H1 (cell line): ENCODE results near the gene RNF208. TPM values are rescaled to one million over a fixed set of nuclear protein-coding genes. Genes with fewer than 3 reads are reported as not detected.

Experiments used
- CTCF ChIA-PET: fragments of 300-600 bp; sonication (Branson Sonifier 250); formaldehyde crosslinking; loops from one replicate; lab custom pipeline; 2021; ENCODE audit not compliant: partially characterized antibody; lab: Charles Lee
- POLR2A ChIA-PET: fragments of 300-600 bp; sonication (Branson Sonifier 250); formaldehyde crosslinking; loops from one replicate; lab custom pipeline; 2021; ENCODE audit warnings: inconsistent platforms; ENCODE audit not compliant: partially characterized antibody; lab: Charles Lee
- DNase-seq, 2 experiments: peaks; one replicate each; pipeline versions ENCODE4 v3.0.0 to v3.0.0-alpha.2; 2010 to 2022; ENCODE audit warnings: low spot score in 2 of 2, low read depth in 1 of 2, mixed read lengths in 1 of 2
- FAIRE-seq: peaks from 2 replicates; lab custom pipeline; 2011; peaks lifted over from hg19 to GRCh38; lab: Jason Lieb, UNC
- H2AFZ ChIP-seq: 2 replicates; pipeline ENCODE4 v1.8.1; 2012; ENCODE audit warnings: low read length, inconsistent platforms
- H2AK5ac ChIP-seq: 2 replicates; pipeline ENCODE4 v1.6.1; 2013; ENCODE audit warnings: low read depth, low read length
- H2BK120ac ChIP-seq: replicated peaks from 2 replicates; pipeline ENCODE3; 2013; ENCODE audit warnings: low read depth, low read length, inconsistent platforms
- H2BK12ac ChIP-seq: 2 replicates; pipeline ENCODE4 v1.6.1; 2013; ENCODE audit warnings: low read depth, low read length
- H2BK15ac ChIP-seq: 2 replicates; pipeline ENCODE4 v1.6.1; 2013; ENCODE audit warnings: low read length
- H2BK20ac ChIP-seq: 2 replicates; pipeline ENCODE4 v1.6.1; 2013; ENCODE audit warnings: low read length
- H2BK5ac ChIP-seq: 2 replicates; pipeline ENCODE4 v1.6.1; 2013; ENCODE audit warnings: low read depth, low read length
- H3K14ac ChIP-seq: 2 replicates; pipeline ENCODE4 v1.6.1; 2013; ENCODE audit warnings: inconsistent platforms; ENCODE audit not compliant: insufficient read length
- H3K18ac ChIP-seq: 2 replicates; pipeline ENCODE4 v1.6.1; 2013; ENCODE audit warnings: low read length; ENCODE audit errors: extremely low read depth
- H3K23ac ChIP-seq: 2 replicates; pipeline ENCODE4 v1.6.1; 2013; ENCODE audit warnings: inconsistent platforms; ENCODE audit not compliant: insufficient read length
- H3K23me2 ChIP-seq: 2 replicates; pipeline ENCODE4 v1.6.1; 2013; ENCODE audit warnings: low read depth, low read length
- H3K27ac ChIP-seq: 2 replicates; pipeline ENCODE4 v1.6.1; 2011; ENCODE audit warnings: low read depth, low read length, inconsistent platforms
- H3K27me3 ChIP-seq, 4 experiments: replicated peaks in 1 of 4; 1 replicate in 1 of 4; 2 replicates in 3 of 4; pipeline versions ENCODE4 v1.6.1 to v1.8.1; 2011 to 2013; ENCODE audit warnings: low read length in 3 of 4, mild to moderate bottlenecking in 3 of 4, inconsistent platforms in 2 of 4, mixed read lengths in 2 of 4, moderate library complexity in 1 of 4; ENCODE audit not compliant: control insufficient read depth in 3 of 4, insufficient read depth in 3 of 4; ENCODE audit errors: extremely low read depth in 1 of 4
- H3K36me3 ChIP-seq, 4 experiments: 2 replicates each; pipeline versions ENCODE4 v1.6.1 to v1.8.1; 2011 to 2013; ENCODE audit warnings: mild to moderate bottlenecking in 4 of 4, low read length in 3 of 4, moderate library complexity in 2 of 4, control low read depth in 1 of 4, inconsistent platforms in 1 of 4; ENCODE audit not compliant: insufficient read depth in 4 of 4, control insufficient read depth in 2 of 4
- H3K4ac ChIP-seq: replicated peaks from 2 replicates; pipeline ENCODE3; 2013; ENCODE audit warnings: low read length, low read depth, mixed read lengths, inconsistent platforms; ENCODE audit not compliant: insufficient read length
- H3K4me1 ChIP-seq, 4 experiments: replicated peaks in 1 of 4; 1 replicate in 1 of 4; 2 replicates in 3 of 4; pipeline versions ENCODE4 v1.6.1 to v1.8.1; 2011 to 2013; ENCODE audit warnings: low read length in 3 of 4, inconsistent platforms in 2 of 4, mixed read lengths in 1 of 4; ENCODE audit not compliant: insufficient read depth in 4 of 4, control insufficient read depth in 3 of 4
- H3K4me2 ChIP-seq, 2 experiments: 2 replicates each; pipeline versions ENCODE4 v1.6.1 to v1.8.1; 2011 to 2013; ENCODE audit warnings: low read depth in 2 of 2, low read length in 2 of 2, control low read depth in 1 of 2, inconsistent platforms in 1 of 2, mild to moderate bottlenecking in 1 of 2; ENCODE audit not compliant: insufficient read depth in 1 of 2
- H3K4me3 ChIP-seq, 4 experiments: fragments of 200-600, 300-600 bp in 1 of 4; sonication (generic), shearing (Covaris generic), sonication (Bioruptor Twin) in 1 of 4; 2 replicates each; pipeline versions ENCODE4 v1.5.1 to v1.8.1; 2011 to 2016; ENCODE audit warnings: low read length in 4 of 4, low read depth in 3 of 4, control low read depth in 2 of 4, inconsistent platforms in 2 of 4, mild to moderate bottlenecking in 2 of 4, mixed read lengths in 1 of 4, moderate library complexity in 1 of 4; ENCODE audit not compliant: insufficient read depth in 2 of 4; ENCODE audit errors: extremely low read depth in 1 of 4
- H3K56ac ChIP-seq: replicated peaks from 2 replicates; pipeline ENCODE3; 2013; ENCODE audit warnings: low read depth, mild to moderate bottlenecking, mixed read lengths, low read length, inconsistent platforms; ENCODE audit not compliant: insufficient read length
- H3K79me1 ChIP-seq: 2 replicates; pipeline ENCODE4 v1.6.1; 2013; ENCODE audit warnings: low read depth, low read length, control low read depth
- H3K79me2 ChIP-seq, 2 experiments: 2 replicates each; pipeline versions ENCODE4 v1.6.1 to v1.8.1; 2012 to 2013; ENCODE audit warnings: low read length in 2 of 2, mild to moderate bottlenecking in 2 of 2, inconsistent platforms in 1 of 2; ENCODE audit not compliant: insufficient read depth in 2 of 2, control insufficient read depth in 1 of 2
- H3K9ac ChIP-seq, 4 experiments: replicated peaks in 1 of 4; 1 replicate in 1 of 4; 2 replicates in 3 of 4; pipeline versions ENCODE4 v1.6.1 to v1.8.1; 2011 to 2013; ENCODE audit warnings: low read depth in 3 of 4, low read length in 3 of 4, control low read depth in 2 of 4, mild to moderate bottlenecking in 2 of 4, moderate library complexity in 2 of 4, inconsistent platforms in 1 of 4; ENCODE audit errors: extremely low read depth in 1 of 4
- H3K9me3 ChIP-seq, 2 experiments: 2 replicates each; pipeline versions ENCODE4 v1.6.1 to v1.8.1; 2012 to 2013; ENCODE audit warnings: mild to moderate bottlenecking in 2 of 2, moderate library complexity in 2 of 2, control low read depth in 1 of 2, inconsistent platforms in 1 of 2, low read depth in 1 of 2, low read length in 1 of 2, mixed read lengths in 1 of 2; ENCODE audit not compliant: insufficient read depth in 2 of 2
- H4K20me1 ChIP-seq, 2 experiments: replicated peaks in 1 of 2; 2 replicates each; pipeline versions ENCODE3 to v1.8.1; 2011 to 2013; ENCODE audit warnings: inconsistent platforms in 2 of 2, low read length in 2 of 2, mild to moderate bottlenecking in 1 of 2; ENCODE audit not compliant: insufficient read depth in 2 of 2, control insufficient read depth in 1 of 2
- H4K5ac ChIP-seq: 2 replicates; pipeline ENCODE4 v1.6.1; 2013; ENCODE audit warnings: low read length, low read depth, mixed read lengths, inconsistent platforms; ENCODE audit not compliant: insufficient read length
- H4K8ac ChIP-seq: 2 replicates; pipeline ENCODE4 v1.8.0; 2013; ENCODE audit warnings: mild to moderate bottlenecking, moderate library complexity, low read length, inconsistent platforms; ENCODE audit not compliant: insufficient read depth; ENCODE audit errors: extremely low read depth
- H4K91ac ChIP-seq: replicated peaks from 2 replicates; pipeline ENCODE3; 2013; ENCODE audit warnings: low read length, mixed read lengths, inconsistent platforms; ENCODE audit not compliant: insufficient read length
- EGR1 ChIP-seq: IDR thresholded peaks from 2 replicates; pipeline ENCODE4 v1.6.1; 2011; ENCODE audit warnings: low read depth, low read length, borderline replicate concordance
- JUND ChIP-seq: IDR thresholded peaks from 2 replicates; pipeline ENCODE4 v1.6.1; 2011; ENCODE audit warnings: mild to moderate bottlenecking, improper control_type of control experiment, low read length
- RXRA ChIP-seq: IDR thresholded peaks from 2 replicates; pipeline ENCODE4 v1.6.1; 2011; ENCODE audit warnings: low read depth, mild to moderate bottlenecking, low read length, moderate library complexity; ENCODE audit not compliant: insufficient read depth
- SP1 ChIP-seq: IDR thresholded peaks from 2 replicates; pipeline ENCODE4 v1.6.1; 2011; ENCODE audit warnings: low read depth, low read length
- SRF ChIP-seq: IDR thresholded peaks from 2 replicates; pipeline ENCODE4 v1.6.1; 2011; ENCODE audit warnings: mild to moderate bottlenecking, low read depth, low read length, moderate library complexity
- SUZ12 ChIP-seq: fragments of 200-600 bp; sonication (generic); IDR thresholded peaks from 2 replicates; pipeline ENCODE4 v1.6.1; 2012; ENCODE audit warnings: mild to moderate bottlenecking, inconsistent platforms, low read length, moderate library complexity, mixed read lengths
- TEAD4 ChIP-seq: IDR thresholded peaks from 2 replicates; pipeline ENCODE4 v1.6.1; 2012; ENCODE audit warnings: low read depth, low read length, inconsistent platforms, mixed read lengths
- WGBS, 2 experiments: shearing (Covaris generic) in 1 of 2; methylation state at CpG; one replicate each; pipeline versions ENCODE4 v1.1.6 to v1.1.7; 2013 to 2015; ENCODE audit warnings: low lambda C conversion rate in 2 of 2, mixed read lengths in 2 of 2, inconsistent platforms in 1 of 2, low coverage in 1 of 2, missing lambda C conversion rate in 1 of 2; ENCODE audit not compliant: insufficient replicate concordance in 2 of 2, insufficient coverage in 1 of 2, insufficient read length in 1 of 2; ENCODE audit errors: extremely low coverage in 1 of 2, missing lambda C conversion rate in 1 of 2; 5-methylcytosine and 5-hydroxymethylcytosine counted together
- polyA plus RNA-seq, 7 experiments: library from polyadenylated mRNA; depleted of rRNA in 3 of 7; stranded (reverse) in 5 of 7; unstranded in 2 of 7; fragments of >200 nt in 5 of 7; fragments of 200-250 nt in 2 of 7; gene quantifications; 1 replicate in 5 of 7; 2 replicates in 1 of 7; 4 replicates in 1 of 7; pipeline versions ENCODE4 v1.2.1 to v1.2.3, GENCODE V29; 2011 to 2013; ENCODE audit warnings: missing spikeins in 2 of 7, mixed read lengths in 2 of 7
- total RNA-seq: library from RNA; stranded (reverse); fragmentation: NEBNext Ultra II Directional; extraction: Animal tissue kit (Norgen Biotek cat#: 25700); gene quantifications from 2 replicates; pipeline ENCODE4 v1.2.1, GENCODE V29; 2021

Gene RNF208
- total and polyA plus RNA-seq, 2 of the 8 experiments (the other 6 are each of a cell fraction or from before 2014, with no cell fraction given): 2.7 to 7.7 TPM

DNA sequence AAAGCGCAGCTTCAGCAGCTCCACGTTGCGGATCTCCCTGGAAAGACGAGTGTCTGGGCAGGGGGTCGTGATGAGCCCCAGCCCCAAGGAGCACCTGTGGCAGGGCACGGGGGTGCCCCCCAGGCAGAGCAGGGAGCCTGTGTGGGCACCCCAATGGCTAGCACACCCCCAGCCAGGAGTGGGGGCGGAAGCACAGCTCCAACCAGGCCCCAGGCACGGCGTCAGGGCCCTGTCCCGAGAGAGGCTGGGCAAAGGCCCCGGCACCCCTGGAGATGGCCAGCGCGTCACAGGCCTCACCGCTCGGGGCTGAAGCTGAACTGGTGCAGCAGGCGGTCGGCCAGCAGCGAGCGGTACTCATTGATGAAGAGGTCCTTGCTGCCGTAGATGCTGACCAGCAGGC, 41.5 kb downstream of the RNF208 start:
- POLR2A ChIA-PET: interaction anchor here (0.7 to 1.6 kb wide), 6 partner anchors 8 to 102 kb away, joined by 3 to 9 read pairs (median 3); partner anchors contain the start of genes ANAPC2 and SSNA1
- H2BK15ac ChIP-seq: no peak overlapping the region
- H2AK5ac ChIP-seq: no peak overlapping the region
- H2BK20ac ChIP-seq: no peak overlapping the region
- FAIRE-seq (no peak), DNase-seq (no peak)
- H2BK12ac ChIP-seq: no peak overlapping the region
- H3K18ac ChIP-seq: no peak overlapping the region
- H3K9me3 ChIP-seq: no peaks in the 10 kb centered on the region
- no peak overlapping the region for H3K4me2 ChIP-seq
- H3K23ac ChIP-seq: no peak overlapping the region
- H3K56ac ChIP-seq: no peak overlapping the region
- peaks cover 0 to 2% (median under 1%) of the 10 kb centered on the region in 4 experiments; a peak in 2 of 7 replicates for H3K4me1 ChIP-seq
- H4K8ac ChIP-seq: peak overlapping the region; percentile 51; the same call in 1 of the 2 replicates
- peaks cover 0 to 40% (median 10%) of the 10 kb centered on the region in 4 experiments; a peak in 7 of 8 replicates for H3K36me3 ChIP-seq
- 97% methylated on average over 17 of the region's 20 CpGs; no CpG with 5 or more reads in 1 of the 2 experiments for WGBS, 2 experiments
- H2BK120ac ChIP-seq: no peak overlapping the region
- H3K9ac ChIP-seq: no peak overlapping the region
- H2BK5ac ChIP-seq: no peak overlapping the region
- H3K4me3 ChIP-seq: no peak overlapping the region
- H3K4ac ChIP-seq: no peak overlapping the region
- H3K27me3 ChIP-seq: no peaks in the 10 kb centered on the region; a peak in 2 of 7 replicates
- no peaks in the 10 kb centered on the region for H3K79me2 ChIP-seq
- no peak overlapping the region for H3K27ac ChIP-seq
- no peak overlapping the region for H4K91ac ChIP-seq
- H2AFZ ChIP-seq: no peak overlapping the region
- no peaks in the 10 kb centered on the region; the same call in none of the 2 replicates for H3K79me1 ChIP-seq
- H4K5ac ChIP-seq: no peak overlapping the region
- CTCF ChIA-PET: interaction anchor here (1.0 to 1.5 kb wide), 7 partner anchors 9 to 117 kb away, joined by 3 to 5 read pairs (median 3); partner anchors contain the start of gene TMEM210
- no peaks in the 10 kb centered on the region for H3K23me2 ChIP-seq
- no peak overlapping the region for H3K14ac ChIP-seq
- peaks cover 2 to 24% of the 10 kb centered on the region in 2 experiments for H4K20me1 ChIP-seq
- TF ChIP-seq SUZ12 (no peak), JUND (no peak), TEAD4 (no peak), RXRA (no peak), SRF (no peak), EGR1 (no peak), SP1 (no peak)
